Right atrium auricular region (tissue), 2 donors: ENCODE measurements around the gene KRTAP19-2. TPM values are rescaled to one million over a fixed set of nuclear protein-coding genes. Genes with fewer than 3 reads are reported as not detected.
"Not testable (repeated sequence)": the region's sequence is repeated elsewhere in the genome, so short reads cannot be mapped to it uniquely, and the experiment has no call there.

Source experiments
- DNase-seq: peaks from one replicate; pipeline ENCODE4 v3.0.0-alpha.2; 2019; ENCODE audit warnings: low spot score
- H3K27ac ChIP-seq, 2 donors: fragments of 200-600 bp; sonication (generic); 1 replicate in 1 of 2; 2 replicates in 1 of 2; pipeline ENCODE4 v1.5.1; 2016 to 2019
- H3K27me3 ChIP-seq, 2 donors: fragments of 200-600 bp; sonication (generic); one replicate each; pipeline versions ENCODE4 v1.5.1 to v1.6.0; 2017 to 2019
- H3K36me3 ChIP-seq: fragments of 200-600 bp; sonication (generic); one replicate; pipeline ENCODE4 v1.5.1; 2016
- H3K4me1 ChIP-seq, 2 donors: fragments of 200-600 bp; sonication (generic); one replicate each; pipeline versions ENCODE4 v1.5.1 to v1.6.0; 2017 to 2019
- H3K4me3 ChIP-seq, 2 donors: fragments of 200-600 bp; sonication (generic); 1 replicate in 1 of 2; 2 replicates in 1 of 2; pipeline ENCODE4 v1.5.1; 2017 to 2019; ENCODE audit warnings: mild to moderate bottlenecking in 1 of 2, moderate library complexity in 1 of 2
- H3K9me3 ChIP-seq, 2 donors: fragments of 200-600 bp; sonication (generic); one replicate each; pipeline ENCODE4 v1.5.1; 2019
- CTCF ChIP-seq, 2 donors: fragments of 200-600 bp; sonication (generic); IDR thresholded peaks; one replicate each; pipeline ENCODE4 v1.5.1; 2019; ENCODE audit warnings: antibody characterized with exemption in 2 of 2
- total RNA-seq, 2 donors: library from RNA; depleted of rRNA; stranded (reverse); fragments of >200 nt; gene quantifications; one replicate each; pipeline ENCODE4 v1.1.0, GENCODE V29; 2016

KRTAP19-2 gene, protein sequence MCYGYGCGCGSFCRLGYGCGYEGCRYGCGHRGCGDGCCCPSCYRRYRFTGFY
- total RNA-seq, result not detected

- H3K36me3 ChIP-seq, result no peaks in the 10 kb centered on the region
- no peak within 1 kb of the TSS for H3K4me3 ChIP-seq
- peaks cover 0 to 2% of the 10 kb centered on the region in 2 donors for H3K4me1 ChIP-seq
- no peak within 1 kb of the TSS for H3K27ac ChIP-seq
- no peak for DNase-seq
- no peaks in the 10 kb centered on the region for H3K27me3 ChIP-seq
- no peak for TF ChIP-seq CTCF (IDR thresholded peaks at IDR 0.05)
- H3K9me3 ChIP-seq, result no peaks in the 10 kb centered on the region
These were observed at the start of gene KRTAP19-2 for GRCh38 chr21:30487336-30487735. KRTAP19-2 (minus strand) TSS chr21:30487436; CDS start chr21:30487348, 88 bp downstream.

DNA sequence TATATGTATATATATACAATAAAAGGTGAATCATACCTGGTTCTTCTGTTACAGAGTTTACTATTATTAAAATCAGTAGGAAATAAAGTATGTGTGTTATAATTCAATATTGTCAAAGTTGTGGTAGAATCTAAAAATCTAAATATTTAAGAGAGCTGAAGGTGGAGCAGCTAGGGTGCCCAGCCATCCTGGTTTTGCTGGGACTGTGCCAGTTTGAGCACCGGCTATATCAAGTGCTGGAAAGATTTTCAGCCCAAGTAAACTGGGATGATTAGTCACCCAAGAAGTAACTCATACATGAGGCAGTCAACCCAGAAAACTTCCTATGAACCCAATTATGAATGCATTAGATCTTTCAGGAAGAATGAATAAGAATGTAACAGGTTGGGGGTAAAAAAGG, 31.6 kb upstream of the KRTAP19-2 start:
- Histone ChIP-seq H3K4me3 (no peak overlapping the region), H3K36me3 (no peaks in the 10 kb centered on the region), H3K4me1 (no peaks in the 10 kb centered on the region), H3K27ac (no peak overlapping the region), H3K27me3 (no peaks in the 10 kb centered on the region), H3K9me3 (no peaks in the 10 kb centered on the region)
- no peak for DNase-seq
- no peak for TF ChIP-seq CTCF (IDR thresholded peaks at IDR 0.05)

- Histone ChIP-seq H3K36me3 (no peaks in the 10 kb centered on the region), H3K4me3 (no peak overlapping the region), H3K27ac (no peak overlapping the region), H3K27me3 (no peaks in the 10 kb centered on the region), H3K9me3 (no peaks in the 10 kb centered on the region), H3K4me1 (no peaks in the 10 kb centered on the region)
- no peak for TF ChIP-seq CTCF (IDR thresholded peaks at IDR 0.05)
- no peak for DNase-seq
These were observed 28.4 kb upstream of the KRTAP19-2 start for GRCh38 chr21:30515681-30516080.

GRCh38 chr21:30505621-30506205, 18.5 kb upstream of the KRTAP19-2 start:
- H3K27me3 ChIP-seq, DNase-seq, H3K4me3 ChIP-seq: not testable (repeated sequence)

GRCh38 chr21:30502041-30502440, 14.8 kb upstream of the KRTAP19-2 start, which contains the start of gene KRTAP19-5:
KRTAP19-5 (minus strand) TSS chr21:30502141; CDS start chr21:30502090, 51 bp downstream.
- no peak within 1 kb of the TSS for H3K4me3 ChIP-seq
- no peaks in the 10 kb centered on the region for H3K9me3 ChIP-seq
- H3K4me1 ChIP-seq, result no peaks in the 10 kb centered on the region
- H3K27ac ChIP-seq, result no peak within 1 kb of the TSS
- DNase-seq, result no peak
- TF ChIP-seq CTCF (IDR thresholded peaks at IDR 0.05), result no peak
- no peaks in the 10 kb centered on the region for H3K36me3 ChIP-seq
- no peaks in the 10 kb centered on the region for H3K27me3 ChIP-seq

More at GRCh38 chr21:30505621-30506205, 18.5 kb upstream of the KRTAP19-2 start:
- not testable (repeated sequence) for H3K9me3 ChIP-seq, H3K36me3 ChIP-seq, H3K4me1 ChIP-seq, H3K27ac ChIP-seq

DNA sequence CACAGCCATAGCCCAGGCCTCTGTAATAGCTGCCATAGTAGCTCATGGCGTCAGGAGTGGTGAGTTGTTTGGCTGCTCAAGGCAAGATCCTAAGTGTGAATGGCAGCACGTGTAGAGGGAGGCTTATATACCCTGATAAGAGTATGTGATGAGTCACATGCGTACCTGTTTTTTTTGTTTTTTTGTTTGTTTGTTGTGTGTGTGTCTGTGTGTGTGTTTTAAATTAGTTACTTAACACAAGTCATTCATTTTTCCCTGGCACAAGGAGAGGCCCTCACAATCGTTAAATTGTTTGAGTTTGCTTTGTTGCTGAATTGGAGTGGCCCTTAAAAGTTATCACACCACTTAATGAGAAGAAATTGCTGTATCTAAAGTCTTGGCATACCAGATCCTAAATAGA, 9.8 kb upstream of the KRTAP19-2 start, which contains the start of gene KRTAP19-4:
KRTAP19-4 (minus strand) TSS at position 101 of the 400 bp plus-strand sequence; CDS start at position 46, 55 bp downstream.
- no peak for TF ChIP-seq CTCF (IDR thresholded peaks at IDR 0.05)
- Histone ChIP-seq H3K27ac (no peak within 1 kb of the TSS), H3K9me3 (no peaks in the 10 kb centered on the region), H3K36me3 (no peaks in the 10 kb centered on the region), H3K27me3 (no peaks in the 10 kb centered on the region), H3K4me3 (no peak within 1 kb of the TSS), H3K4me1 (no peaks in the 10 kb centered on the region)
- DNase-seq, result no peak
